ENCODE results near the gene DDX49.

Gene DDX49

DNA sequence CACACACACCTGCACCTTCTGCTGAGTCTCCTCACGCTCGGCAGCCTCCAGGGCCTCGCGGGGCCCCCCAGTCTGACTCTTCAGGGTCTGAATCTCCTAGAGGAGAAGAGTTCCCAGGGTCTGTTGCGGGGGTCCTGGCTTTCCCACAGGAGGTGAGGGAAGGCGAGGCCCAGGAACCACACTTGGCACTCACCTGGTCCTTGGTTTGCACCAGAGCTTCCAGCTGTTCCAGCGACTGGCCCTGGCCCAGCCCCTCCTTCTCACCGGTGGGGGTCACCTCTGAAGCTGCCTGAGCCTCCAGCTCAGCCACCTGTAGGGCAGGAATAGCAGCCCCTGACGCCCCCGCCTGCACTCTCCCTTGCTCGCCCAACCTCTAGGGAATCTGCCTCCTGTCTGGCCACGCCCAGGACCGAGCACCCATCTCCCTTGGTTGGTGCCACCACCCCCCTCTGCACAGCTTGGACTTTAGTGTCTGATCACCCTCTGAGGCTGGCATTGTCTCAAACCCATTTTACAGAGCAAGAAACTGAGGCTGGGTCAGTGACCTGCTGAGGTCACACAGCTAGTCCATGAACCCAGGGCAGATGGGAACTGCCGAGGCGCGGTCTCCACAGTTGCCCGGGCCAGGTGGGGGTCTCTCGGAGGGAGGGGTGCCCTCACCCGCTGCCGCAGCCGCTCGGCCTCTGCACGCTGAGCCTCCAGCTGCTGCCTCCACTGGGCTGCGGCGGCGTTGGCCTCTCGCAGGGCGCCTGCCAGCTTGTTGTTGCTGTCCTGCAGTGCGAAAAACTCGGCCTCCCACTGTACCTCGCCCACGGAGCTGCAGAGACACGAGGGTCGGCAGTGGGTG lies 12.0 kb downstream of the DDX49 start:
- no peak for DNase-seq (ENCODE audit: extremely low spot score)
- ChIA-PET CTCF (interaction anchor here (0.6 kb wide), 1 partner anchor 30 kb away, joined by 3 read pairs; no protein-coding TSS in a partner anchor), POLR2A (interaction anchor here (2.5 kb wide), 1 partner anchor 12 kb away, joined by 9 read pairs; the partner anchor contains the start of genes COPE and DDX49)
- no peak for TF ChIP-seq ZNF384 (IDR thresholded peaks at IDR 0.05)
- TF ChIP-seq FOXM1 (IDR thresholded peaks at IDR 0.05; ENCODE audit: borderline replicate concordance), result no peak
- TF ChIP-seq SUZ12 (IDR thresholded peaks at IDR 0.05), result no peak
- no peak for TF ChIP-seq BHLHE40 (IDR thresholded peaks at IDR 0.05; ENCODE audit: borderline replicate concordance)
- TF ChIP-seq, protein P1, sequence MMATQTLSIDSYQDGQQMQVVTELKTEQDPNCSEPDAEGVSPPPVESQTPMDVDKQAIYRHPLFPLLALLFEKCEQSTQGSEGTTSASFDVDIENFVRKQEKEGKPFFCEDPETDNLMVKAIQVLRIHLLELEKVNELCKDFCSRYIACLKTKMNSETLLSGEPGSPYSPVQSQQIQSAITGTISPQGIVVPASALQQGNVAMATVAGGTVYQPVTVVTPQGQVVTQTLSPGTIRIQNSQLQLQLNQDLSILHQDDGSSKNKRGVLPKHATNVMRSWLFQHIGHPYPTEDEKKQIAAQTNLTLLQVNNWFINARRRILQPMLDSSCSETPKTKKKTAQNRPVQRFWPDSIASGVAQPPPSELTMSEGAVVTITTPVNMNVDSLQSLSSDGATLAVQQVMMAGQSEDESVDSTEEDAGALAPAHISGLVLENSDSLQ (IDR thresholded peaks at IDR 0.05), result no peak
- TF ChIP-seq L3MBTL2 (conservative IDR thresholded peaks at IDR 0.05), result no peak
- no peak for TF ChIP-seq LEF1 (IDR thresholded peaks at IDR 0.05; ENCODE audit: borderline replicate concordance)
- no peak for TF ChIP-seq NFRKB (IDR thresholded peaks at IDR 0.05)
- no peak for TF ChIP-seq FOXK2 (IDR thresholded peaks at IDR 0.05)
- no peak for TF ChIP-seq HDGF (IDR thresholded peaks at IDR 0.05; ENCODE audit: borderline replicate concordance)
- no peak for TF ChIP-seq TARDBP (IDR thresholded peaks at IDR 0.05)
- TF ChIP-seq ARNT (IDR thresholded peaks at IDR 0.05), result no peak
- TF ChIP-seq FOXA1 (IDR thresholded peaks at IDR 0.05), result no peak

DNA sequence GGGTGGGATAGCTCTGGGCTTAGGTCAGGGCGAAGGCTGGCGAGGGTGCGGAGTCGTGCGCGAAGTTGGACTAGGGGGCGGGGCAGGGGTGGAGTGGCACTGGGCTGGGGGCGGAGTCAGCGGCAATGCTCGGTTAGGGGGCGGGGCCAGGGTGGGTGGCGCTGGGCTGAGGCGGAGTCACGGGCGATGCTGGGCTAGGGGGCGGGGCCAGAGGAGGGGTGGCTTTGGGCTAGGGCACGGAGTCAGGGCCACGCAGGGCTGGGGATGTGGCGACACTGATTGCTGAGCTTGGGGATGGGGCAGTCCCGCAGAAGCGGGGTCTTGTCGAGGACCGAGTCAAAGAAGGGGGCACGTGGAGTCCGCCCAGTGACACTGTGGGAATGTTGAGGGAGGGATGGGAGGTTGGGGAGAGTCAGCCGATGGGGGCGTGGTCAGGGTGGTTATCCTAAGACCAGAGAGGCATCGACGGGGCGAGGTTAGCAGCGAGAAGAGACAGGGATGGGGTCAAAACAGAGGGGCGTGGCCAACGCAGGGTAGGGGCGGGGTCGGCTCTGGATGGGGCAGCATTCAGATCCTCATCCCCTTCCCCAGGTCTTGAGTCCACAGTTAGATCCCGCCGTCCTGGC lies 12.8 kb downstream of the DDX49 start:
- TF ChIP-seq SP1 (IDR thresholded peaks at IDR 0.05) (peak; percentile 41; the same call in 1 of the 2 replicates), L3MBTL2 (conservative IDR thresholded peaks at IDR 0.05) (no peak; the same call in 1 of the 2 replicates)
- ChIA-PET POLR2A (interaction anchor here (2.5 kb wide), 1 partner anchor 13 kb away, joined by 9 read pairs; the partner anchor contains the start of genes COPE and DDX49), CTCF (no interaction called here)
- peak; percentile 97 for DNase-seq (ENCODE audit: extremely low spot score)

DNA sequence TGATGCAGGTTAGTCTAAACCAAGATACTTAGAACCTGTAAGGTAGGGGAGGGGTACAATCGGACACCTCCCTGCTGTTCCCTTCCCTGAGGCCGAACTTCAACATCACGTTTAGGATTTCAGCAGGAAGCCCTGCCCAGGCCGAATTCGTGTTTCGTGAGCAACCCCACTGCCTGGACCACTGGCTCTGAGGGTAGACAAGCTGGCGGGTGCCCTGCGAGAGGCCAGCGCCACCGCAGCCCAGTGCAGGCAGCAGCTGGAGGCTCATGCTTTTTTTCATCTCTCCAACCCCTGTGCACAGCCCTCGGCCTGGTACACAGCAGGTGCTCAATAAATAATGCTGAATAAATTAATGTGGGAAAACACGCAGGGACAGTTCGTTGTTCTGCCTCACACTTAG lies 13.8 kb downstream of the DDX49 start:
- ChIA-PET POLR2A (interaction anchor here (2.5 kb wide), 1 partner anchor 14 kb away, joined by 9 read pairs; the partner anchor contains the start of genes COPE and DDX49), CTCF (no interaction called here)
- DNase-seq (ENCODE audit: extremely low spot score), result no peak
- TF ChIP-seq NFRKB (IDR thresholded peaks at IDR 0.05) (no peak), FOXA1 (IDR thresholded peaks at IDR 0.05) (no peak), FOXM1 (IDR thresholded peaks at IDR 0.05; ENCODE audit: borderline replicate concordance) (no peak), CTBP1 (IDR thresholded peaks at IDR 0.05; ENCODE audit: borderline replicate concordance) (no peak), TARDBP (IDR thresholded peaks at IDR 0.05) (no peak), LEF1 (IDR thresholded peaks at IDR 0.05; ENCODE audit: borderline replicate concordance) (no peak), SUZ12 (IDR thresholded peaks at IDR 0.05) (no peak), L3MBTL2 (conservative IDR thresholded peaks at IDR 0.05) (no peak), SP1 (IDR thresholded peaks at IDR 0.05) (no peak), ELF4 (IDR thresholded peaks at IDR 0.05) (no peak), HDGF (IDR thresholded peaks at IDR 0.05; ENCODE audit: borderline replicate concordance) (no peak), ARNT (IDR thresholded peaks at IDR 0.05) (no peak), BHLHE40 (IDR thresholded peaks at IDR 0.05; ENCODE audit: borderline replicate concordance) (no peak), ZNF384 (IDR thresholded peaks at IDR 0.05) (no peak), FOXK2 (IDR thresholded peaks at IDR 0.05) (no peak)
- TF ChIP-seq, protein P1 (IDR thresholded peaks at IDR 0.05), result no peak

DNA sequence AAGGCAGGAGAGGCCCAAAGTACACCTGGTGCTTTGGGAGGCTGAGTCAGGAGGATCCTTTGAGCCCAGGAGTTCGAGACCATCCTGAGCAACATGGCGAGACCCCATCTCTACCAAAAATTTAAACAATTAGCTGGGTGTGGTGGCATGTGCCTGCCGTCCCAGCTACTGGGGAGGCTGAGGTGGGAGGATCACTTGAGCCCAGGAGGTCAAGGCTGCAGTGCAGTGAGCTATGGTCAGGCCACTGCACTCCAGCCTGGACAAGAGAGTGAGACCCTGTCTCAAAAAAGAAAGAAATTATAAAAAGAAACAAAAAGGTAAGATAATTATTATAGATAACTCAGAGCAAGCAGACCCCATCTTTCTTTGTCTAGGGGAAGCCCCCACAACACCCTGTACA lies 19.6 kb downstream of the DDX49 start:
- ChIA-PET POLR2A (interaction anchor here (1.1 to 1.3 kb wide), 2 partner anchors 20 to 44 kb away, joined by 3 to 8 read pairs; partner anchors contain the start of genes COPE and DDX49), CTCF (no interaction called here)
- no peak for TF ChIP-seq SUZ12 (IDR thresholded peaks at IDR 0.05)
- no peak for TF ChIP-seq ZNF384 (IDR thresholded peaks at IDR 0.05)
- TF ChIP-seq FOXA1 (IDR thresholded peaks at IDR 0.05), result no peak
- TF ChIP-seq NFRKB (IDR thresholded peaks at IDR 0.05), result no peak
- TF ChIP-seq ELF4 (IDR thresholded peaks at IDR 0.05), result no peak
- no peak for TF ChIP-seq SP1 (IDR thresholded peaks at IDR 0.05)
- TF ChIP-seq FOXM1 (IDR thresholded peaks at IDR 0.05; ENCODE audit: borderline replicate concordance), result no peak
- no peak for TF ChIP-seq CTBP1 (IDR thresholded peaks at IDR 0.05; ENCODE audit: borderline replicate concordance)
- TF ChIP-seq LEF1 (IDR thresholded peaks at IDR 0.05; ENCODE audit: borderline replicate concordance), result no peak
- no peak for TF ChIP-seq HDGF (IDR thresholded peaks at IDR 0.05; ENCODE audit: borderline replicate concordance)
- TF ChIP-seq TARDBP (IDR thresholded peaks at IDR 0.05), result no peak
- no peak for TF ChIP-seq FOXK2 (IDR thresholded peaks at IDR 0.05)
- no peak for TF ChIP-seq BHLHE40 (IDR thresholded peaks at IDR 0.05; ENCODE audit: borderline replicate concordance)
- TF ChIP-seq ARNT (IDR thresholded peaks at IDR 0.05), result no peak
- TF ChIP-seq L3MBTL2 (conservative IDR thresholded peaks at IDR 0.05), result no peak
- TF ChIP-seq, protein P1 (IDR thresholded peaks at IDR 0.05), result no peak

DNA sequence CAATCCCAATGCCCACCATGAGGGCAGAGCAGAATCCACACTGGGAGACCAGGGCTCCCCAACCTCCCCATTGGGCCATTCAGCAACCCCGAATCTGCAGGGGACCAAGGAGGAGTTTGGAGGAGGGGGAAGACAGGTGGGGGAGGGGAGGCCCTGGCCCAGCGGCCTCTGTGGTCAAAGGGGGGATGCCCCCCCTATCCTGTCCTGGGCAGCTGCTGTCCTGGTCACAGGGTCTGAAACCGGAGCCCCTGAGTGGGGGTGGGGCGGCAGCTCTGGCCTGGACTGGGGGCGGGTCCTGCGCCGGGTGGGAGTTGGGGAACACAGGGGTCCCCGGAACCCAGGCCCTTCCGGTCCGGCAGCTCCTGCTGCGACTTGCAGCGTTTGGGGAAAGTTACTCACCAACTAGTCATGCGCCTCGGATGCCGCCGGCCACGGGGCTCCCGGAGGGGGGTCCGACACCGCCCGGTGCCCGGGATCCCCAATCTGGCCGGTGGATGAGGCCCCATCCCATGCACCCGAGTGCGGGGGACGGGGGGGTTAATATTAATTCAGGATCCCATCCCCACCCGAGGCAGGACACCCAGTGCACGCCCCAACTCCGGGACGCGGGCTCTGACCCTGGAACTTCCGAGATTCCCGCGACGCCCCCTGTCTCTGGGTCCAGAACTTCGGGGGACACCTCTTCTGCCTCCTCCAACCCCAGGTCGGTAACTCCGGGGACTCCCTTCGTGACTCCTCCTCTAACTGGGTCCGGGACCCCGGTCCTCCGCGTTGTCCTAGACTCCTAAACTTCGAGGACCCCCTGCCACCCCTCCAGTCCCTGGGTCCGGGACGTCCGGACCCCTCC lies 20.6 kb downstream of the DDX49 start:
- TF ChIP-seq ARNT (IDR thresholded peaks at IDR 0.05), result no peak
- no peak for TF ChIP-seq L3MBTL2 (conservative IDR thresholded peaks at IDR 0.05)
- TF ChIP-seq LEF1 (IDR thresholded peaks at IDR 0.05; ENCODE audit: borderline replicate concordance), result no peak
- TF ChIP-seq ELF4 (IDR thresholded peaks at IDR 0.05), result no peak
- no peak for TF ChIP-seq CTBP1 (IDR thresholded peaks at IDR 0.05; ENCODE audit: borderline replicate concordance)
- TF ChIP-seq NFRKB (IDR thresholded peaks at IDR 0.05), result no peak
- TF ChIP-seq TARDBP (IDR thresholded peaks at IDR 0.05), result no peak
- TF ChIP-seq FOXM1 (IDR thresholded peaks at IDR 0.05; ENCODE audit: borderline replicate concordance), result no peak
- TF ChIP-seq BHLHE40 (IDR thresholded peaks at IDR 0.05; ENCODE audit: borderline replicate concordance), result no peak
- no peak for TF ChIP-seq SP1 (IDR thresholded peaks at IDR 0.05)
- no peak for TF ChIP-seq FOXK2 (IDR thresholded peaks at IDR 0.05)
- TF ChIP-seq FOXA1 (IDR thresholded peaks at IDR 0.05), result no peak
- TF ChIP-seq SUZ12 (IDR thresholded peaks at IDR 0.05), result no peak
- TF ChIP-seq, protein P1 (IDR thresholded peaks at IDR 0.05), result no peak
- TF ChIP-seq ZNF384 (IDR thresholded peaks at IDR 0.05), result no peak
- TF ChIP-seq HDGF (IDR thresholded peaks at IDR 0.05; ENCODE audit: borderline replicate concordance), result no peak
- no peak for DNase-seq (ENCODE audit: extremely low spot score)
- POLR2A ChIA-PET, result interaction anchor here (1.1 to 1.3 kb wide), 2 partner anchors 21 to 45 kb away, joined by 3 to 8 read pairs; partner anchors contain the start of genes COPE and DDX49
- CTCF ChIA-PET, result no interaction called here

More for the DNA sequence above, 19.6 kb downstream of the DDX49 start:
- DNase-seq (ENCODE audit: extremely low spot score), result no peak

Data from HEK293T (cell line).